HG03558 (cell line): ENCODE results near the gene NADSYN1.

ENCODE experiments used
- ATAC-seq: cut with Tn5 transposase; IDR thresholded peaks from one replicate; pipeline ENCODE4 v1.9.1; 2021; ENCODE audit warnings: moderate number of reproducible peaks; ENCODE audit not compliant: unreplicated experiment; ENCODE audit errors: extremely low read depth

Gene NADSYN1

DNA sequence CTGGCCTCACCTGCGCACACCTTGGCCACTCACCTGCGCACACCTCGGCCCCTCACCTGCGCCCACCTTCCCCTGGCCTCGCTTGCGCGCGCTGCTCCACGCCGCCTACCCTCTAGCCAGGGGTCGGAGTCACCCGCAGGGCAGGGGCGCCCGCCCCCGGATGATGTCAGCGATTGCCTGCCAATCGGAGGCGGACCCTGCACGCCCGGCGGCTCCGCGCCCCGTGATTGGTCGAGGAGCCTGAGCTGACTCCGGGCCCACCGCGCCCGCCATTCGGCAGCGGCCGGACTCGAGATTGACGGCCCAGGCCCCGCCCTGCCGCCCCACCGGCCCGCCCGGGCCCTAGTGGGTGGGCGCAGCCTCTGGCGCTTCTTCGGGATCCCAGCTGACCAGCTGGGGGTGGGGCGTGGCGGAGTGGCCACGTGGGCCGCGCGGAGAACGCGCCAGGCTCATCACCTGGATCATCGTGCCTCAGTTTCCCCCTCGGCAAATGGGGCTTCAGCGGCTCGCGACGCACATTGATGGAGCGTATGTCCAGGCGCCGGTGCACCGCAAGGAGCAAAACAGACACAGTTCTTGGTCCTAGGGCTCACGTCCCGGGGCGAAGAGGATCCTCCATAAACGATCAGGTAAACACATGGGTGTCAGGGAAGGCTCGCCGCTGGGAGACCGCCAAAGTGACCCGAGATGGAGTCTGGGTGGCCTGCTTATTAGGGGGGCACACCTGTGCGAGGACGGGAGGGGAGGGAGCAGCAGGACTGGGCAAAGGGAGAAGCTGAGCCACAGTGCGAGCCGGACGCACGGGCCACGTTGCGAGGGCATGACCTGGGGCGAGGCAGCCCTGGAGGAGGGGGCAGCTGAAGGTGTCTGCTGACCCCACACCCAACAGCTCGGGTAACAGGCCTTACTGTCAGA lies 4.5 kb upstream of the NADSYN1 start, which contains the start of gene DHCR7:
Gene DHCR7 (minus strand): TSS at position 137 of the 915 bp plus-strand sequence. CDS start 3,441 bp downstream, outside the sequence.
- peak; percentile 59 for ATAC-seq

DNA sequence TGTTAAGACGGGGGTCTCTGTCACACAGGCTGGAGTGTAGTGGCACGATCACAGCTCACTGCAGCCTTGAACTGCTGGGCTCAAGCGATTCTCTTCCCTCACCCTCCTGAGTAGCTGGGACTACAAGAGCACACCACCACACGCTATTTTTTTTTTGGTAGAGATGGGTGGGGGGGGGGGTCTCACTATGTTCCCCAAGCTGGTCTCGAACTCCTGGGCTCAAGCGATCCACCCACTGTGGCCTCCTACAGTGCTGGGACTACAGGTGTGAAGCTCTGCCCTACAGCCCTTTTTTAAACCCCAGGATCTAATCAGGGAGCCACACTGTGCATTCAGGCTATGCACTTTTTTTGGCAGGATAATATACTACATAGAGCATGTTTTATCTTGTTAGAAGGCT lies 3.4 kb upstream of the NADSYN1 start:
- no peak for ATAC-seq

DNA sequence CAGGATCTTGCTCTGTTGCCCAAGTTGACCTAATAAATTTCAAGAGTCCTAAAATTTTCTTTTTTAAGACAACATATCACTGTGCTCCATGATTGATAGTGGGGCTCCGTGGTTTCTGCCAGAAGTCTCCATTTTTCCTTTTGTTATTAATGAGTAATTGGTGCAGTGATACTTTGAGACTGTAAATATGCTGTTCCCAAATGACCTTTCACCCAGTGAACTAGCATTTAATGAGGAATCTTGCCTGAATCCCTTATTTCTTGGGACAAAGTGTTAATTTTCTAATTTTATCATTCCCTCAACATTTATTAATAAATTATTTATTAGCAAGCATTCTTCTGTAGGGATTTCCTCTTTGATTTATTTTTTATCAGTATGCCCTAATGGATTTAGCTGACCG lies 2.5 kb upstream of the NADSYN1 start:
- no peak for ATAC-seq

DNA sequence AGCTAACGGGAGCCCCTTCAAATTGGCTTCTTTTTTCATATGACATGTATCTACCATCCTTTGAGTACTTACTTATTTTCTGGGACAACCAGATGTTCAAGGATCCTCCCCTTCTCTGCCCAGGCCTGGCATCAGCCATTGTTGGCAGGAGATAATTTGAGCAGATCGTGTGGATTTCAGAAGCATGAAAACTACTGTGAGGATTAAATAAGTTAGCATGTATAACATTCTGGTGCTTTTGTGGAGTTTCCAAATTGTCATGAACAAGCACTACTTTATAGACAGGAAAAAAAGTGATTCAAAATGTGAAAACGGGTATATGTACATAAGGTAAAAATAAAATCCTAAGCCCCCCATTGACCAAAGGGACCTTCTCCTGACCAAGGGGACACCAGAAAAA lies 2.1 kb upstream of the NADSYN1 start:
- ATAC-seq, result no peak

DNA sequence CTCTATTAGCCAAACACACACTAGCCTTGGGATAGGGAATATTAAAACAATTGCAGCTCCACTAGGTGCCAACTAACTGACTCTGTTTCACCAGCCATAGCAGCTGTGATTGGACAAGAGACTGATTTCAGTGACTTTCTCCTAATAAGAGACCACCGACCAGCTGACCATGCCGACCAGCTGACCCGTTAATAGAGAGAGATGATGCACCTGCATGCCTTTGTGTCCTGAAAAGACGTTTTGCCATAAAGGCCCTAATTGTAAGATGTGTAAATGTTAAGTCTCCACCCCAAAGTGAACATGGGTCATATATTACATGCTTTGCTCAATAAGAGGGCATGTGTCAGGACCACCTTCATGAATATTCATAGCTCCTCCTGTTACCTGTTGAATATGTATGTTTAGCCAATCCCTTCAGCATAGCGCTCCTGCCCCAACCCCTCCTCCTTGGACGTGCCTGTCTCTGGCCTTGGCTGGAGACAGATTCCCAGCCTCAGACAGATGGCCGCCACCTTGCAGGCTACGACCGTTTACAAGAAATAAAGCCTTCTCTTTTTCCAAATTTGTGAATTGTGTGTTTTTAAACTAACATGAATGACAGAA lies 1.3 kb upstream of the NADSYN1 start:
- ATAC-seq, result no peak

DNA sequence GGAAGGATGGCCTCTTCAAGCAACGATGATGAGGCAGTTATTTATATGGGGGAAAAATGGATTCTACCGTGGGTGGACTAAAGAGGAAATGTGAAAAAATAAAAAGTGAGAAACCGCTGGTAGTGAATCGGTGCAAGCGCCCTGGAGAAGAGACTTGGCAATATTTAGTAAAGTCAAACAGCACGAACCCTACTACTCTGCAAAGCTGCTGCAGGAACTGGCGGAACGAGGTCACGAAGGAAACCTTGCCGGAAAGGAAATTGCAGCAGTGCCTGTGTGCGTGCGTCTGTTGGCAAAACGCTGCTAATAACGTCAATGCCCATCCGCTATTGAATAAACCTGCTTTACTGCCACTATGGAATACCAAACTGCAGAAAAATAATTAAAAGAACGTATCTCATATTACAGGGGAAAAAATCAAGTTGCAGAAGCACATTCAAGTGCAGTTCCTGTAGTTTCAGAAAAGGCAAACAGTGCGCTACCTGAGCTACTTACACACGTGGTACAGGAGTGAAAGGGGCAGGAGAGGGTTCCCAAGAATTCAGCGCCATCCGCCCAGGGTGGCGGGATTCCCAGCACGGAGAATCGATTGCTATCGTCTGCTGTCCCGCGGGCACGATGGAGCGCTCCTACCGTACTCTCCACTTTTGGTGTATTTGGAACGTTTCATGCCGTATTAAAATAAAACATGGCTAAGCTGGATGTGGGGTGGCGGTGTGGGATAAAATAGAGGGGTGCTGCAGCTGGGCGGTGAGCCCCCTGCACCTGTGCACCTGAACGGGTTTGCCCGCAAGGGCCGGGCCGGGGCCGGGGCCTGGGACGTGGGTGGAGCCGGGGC lies 585 bp upstream of the NADSYN1 start:
- no peak for ATAC-seq

DNA sequence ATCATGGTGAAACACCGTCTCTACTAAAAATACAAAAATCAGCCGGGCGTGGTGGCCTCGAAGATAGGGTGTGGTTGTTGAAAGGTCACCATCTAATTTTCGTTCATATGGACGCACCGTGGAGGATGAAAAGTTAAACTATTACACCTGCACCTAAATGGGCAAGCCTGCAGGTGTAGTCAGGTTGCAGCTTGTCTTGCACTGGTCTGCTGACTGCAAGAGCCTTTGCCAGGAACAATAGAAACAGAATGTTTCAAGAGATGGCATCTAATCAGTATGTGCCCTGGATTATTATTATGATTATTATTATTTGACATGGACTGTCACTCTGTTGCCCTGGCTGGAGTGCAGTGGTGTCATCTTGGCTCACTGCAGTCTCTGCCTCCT lies 908 bp downstream of the NADSYN1 start:
- no peak for ATAC-seq

DNA sequence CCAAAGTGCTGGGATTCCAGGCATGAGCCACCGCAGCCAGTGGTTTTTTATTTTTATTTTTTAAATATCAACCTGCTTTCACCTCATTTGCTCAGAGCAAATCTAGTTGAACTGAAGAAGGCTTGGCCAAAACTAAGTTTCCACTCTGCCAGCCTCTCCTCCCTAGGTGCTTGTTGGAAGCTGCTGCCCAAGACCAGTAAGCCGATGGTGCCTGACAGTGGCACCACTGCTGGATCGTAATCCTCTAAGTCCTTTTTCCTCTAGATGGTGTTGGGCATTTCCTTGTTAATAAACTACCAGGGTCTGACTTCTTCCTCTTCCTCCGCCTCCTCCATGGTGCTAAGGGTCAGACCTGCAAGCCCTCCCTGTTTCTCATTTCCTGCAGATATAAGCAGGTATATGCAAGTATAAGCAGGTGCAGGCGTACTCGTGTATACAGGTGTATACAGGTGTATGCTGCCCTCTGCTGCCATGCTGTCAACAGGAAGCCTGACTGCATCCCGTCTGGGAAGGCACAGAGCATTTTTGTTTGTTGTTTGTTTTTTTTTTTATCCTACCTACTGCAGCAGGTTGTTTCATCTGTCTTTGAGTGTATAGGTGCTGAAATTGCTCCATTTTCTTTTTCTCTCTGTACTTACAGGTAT lies 1.6 kb downstream of the NADSYN1 start:
- no peak for ATAC-seq

DNA sequence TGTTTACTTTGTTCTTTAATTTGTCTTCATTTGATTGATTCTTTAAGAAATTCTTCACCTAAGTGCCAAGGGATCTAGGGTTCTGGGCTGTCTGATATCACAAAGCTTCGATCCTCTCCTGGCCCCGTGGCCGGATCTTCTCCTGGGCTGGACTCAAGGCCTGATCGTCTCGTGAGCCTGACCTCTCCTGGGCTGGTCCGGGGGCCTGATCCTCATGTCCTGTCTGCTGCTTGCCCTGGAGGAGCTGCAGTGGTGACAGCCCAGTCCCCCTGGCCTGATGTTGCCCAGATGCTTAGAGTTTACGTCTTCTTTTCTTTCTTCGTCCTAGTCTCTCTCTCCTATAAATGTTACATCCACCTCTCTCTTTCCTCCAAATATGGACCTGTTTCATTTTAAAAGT lies 3.3 kb downstream of the NADSYN1 start:
- ATAC-seq, result no peak

DNA sequence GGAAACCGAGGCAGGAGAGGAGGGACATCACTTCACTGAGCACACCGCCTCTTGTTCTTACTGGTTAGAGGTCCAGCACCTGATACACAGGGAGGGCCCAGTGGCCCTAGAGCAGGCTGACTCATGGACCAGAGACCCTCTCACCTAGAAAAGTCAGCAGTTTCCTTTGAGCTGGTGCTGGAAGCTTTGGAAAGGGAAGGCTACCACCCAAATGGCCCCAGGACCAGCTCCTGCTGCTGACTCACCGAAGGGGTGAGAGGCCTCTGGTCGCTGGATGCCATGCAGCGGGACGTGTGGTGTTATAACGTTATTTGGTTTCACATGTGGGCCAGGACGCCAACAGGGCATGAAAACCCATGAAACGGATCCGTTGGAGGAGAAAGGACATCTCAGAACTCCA lies 3.8 kb downstream of the NADSYN1 start:
- ATAC-seq, result no peak

DNA sequence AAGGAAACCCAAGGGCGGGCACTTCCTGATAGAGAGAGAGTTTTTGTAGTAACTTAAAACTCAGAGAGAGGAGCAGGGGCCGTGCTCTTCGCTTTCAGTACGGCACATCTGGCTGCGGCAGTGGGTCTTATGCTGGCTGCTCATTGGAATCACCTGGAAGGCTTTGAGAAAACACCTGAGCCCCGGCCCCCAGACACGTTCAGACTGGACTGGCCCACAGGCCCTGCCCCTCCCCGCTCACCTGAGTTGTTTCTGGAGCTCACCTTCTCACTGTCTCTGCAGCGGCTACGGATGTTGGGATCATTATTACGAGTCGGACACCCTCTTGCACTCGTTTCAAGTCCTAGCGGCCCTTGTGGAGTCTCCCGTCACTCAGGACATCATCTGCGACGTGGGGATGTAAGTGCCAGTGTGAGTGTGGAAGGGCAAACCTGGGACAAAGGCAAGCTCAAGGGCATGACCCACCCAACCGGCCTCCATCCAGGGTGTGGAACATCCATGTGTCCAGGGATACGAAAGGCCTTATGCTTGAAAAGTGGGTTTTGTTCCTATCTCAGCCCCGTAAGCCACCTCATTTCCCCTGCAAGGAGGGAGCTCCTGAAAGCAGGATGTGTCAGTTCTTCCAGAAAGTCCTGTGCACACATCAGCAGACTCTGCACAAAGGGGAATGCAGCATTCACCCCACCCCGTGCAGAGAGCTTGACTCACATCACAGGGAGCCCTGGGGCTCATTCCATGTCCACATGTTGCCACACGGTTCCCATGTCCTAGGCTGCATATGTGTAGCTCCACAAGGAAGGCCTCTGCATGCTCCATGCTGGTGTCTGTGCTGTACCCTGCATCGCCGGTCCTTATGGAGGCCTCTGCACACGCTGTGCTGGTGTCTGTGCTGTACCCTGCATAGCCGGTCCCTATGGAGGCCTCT lies 5.4 kb downstream of the NADSYN1 start:
- ATAC-seq, result no peak

DNA sequence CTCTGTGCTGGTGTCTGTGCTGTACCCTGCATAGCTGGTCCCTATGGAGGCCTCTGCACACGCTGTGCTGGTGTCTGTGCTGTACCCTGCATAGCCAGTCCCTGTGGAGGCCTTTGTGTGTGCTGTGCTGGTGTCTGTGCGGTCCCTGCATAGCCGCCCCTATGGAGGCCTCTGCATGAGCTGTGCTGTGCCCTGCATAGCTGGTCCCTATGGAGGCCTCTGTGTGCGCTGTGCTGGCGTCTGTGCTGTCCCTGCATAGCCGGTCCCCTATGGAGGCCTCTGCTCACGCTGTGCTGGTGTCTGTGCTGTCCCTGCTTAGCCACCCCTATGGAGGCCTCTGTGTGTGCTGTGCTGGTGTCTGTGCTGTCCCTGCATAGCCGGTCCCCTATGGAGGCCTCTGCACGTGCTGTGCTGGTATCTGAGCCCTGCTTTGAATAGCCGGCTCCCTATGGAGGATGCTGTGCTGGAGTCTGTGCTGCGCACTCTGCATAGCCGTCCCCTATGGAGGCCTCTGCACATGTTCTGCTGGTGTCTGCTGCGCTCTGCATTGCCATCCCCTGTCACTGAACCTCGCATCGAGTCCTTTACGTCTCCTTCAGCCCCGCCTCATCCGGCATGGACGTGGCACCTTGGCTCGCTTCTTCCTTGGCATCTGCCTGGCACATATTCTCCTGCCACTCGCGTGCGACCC lies 6.2 kb downstream of the NADSYN1 start:
- no peak for ATAC-seq

DNA sequence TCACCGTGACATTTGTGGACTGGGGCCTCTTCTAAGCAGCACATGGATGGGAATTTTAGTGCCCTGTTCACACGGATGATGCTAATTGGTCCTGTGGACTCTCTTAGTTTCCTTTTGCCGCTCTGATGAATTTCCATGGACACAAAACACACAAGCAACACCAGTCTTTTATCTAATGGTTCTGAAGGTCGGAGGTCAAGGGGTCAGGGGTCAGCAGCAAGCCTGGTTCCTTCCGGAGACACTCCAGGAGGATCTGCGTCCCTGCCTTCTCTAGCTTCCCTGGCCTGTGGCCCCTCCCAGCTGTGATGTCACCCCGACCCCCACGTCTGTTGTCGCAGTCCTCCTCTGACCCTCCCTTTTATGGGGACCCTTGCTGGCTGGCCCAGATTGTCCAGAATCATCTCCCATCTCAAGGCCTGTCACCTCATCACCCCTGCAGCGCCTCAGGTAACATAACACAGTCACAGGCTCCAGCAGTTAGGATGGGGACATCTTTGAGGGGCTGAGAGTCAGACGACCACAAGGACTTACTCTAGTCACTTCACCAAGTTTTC lies 6.8 kb downstream of the NADSYN1 start:
- ATAC-seq, result no peak

DNA sequence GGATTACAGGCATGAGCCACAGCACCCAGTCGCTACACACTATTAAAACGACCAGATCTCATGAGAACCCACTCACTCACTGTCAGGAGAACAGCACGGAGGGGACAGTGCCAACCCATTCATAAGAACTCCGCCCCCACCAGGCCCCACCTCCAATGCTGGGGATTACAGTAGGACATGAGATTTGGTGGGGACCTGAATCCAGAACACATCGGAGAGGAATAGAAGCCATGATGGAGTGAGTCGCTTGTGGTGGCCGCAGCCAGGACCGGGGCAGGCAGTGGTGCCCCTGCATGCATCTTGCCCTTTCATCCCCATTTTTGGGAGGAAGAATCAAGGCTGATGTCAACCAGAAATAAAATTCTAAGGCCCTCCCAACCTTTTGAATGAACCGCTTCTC lies 8.7 kb downstream of the NADSYN1 start:
- no peak for ATAC-seq

DNA sequence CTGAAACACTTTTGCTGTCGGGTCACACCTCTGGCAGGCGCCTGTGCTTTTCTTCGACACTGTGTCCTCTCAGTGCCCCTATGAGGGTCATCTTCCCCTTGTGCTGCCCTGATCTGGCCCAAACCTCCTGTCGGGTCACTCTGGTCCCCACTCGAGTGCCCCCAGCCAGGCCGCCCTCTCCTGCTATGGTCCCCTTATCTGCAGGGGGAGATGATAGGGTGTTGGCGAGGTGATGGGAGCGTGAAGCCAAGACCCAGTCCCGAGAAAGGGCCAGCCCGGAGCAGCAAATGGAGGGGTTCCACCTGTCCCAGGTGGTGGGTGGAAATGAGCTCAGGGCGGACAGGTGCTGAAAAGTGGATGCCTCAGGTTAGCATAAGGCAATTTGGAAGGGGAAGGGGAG lies 9.7 kb downstream of the NADSYN1 start:
- no peak for ATAC-seq

DNA sequence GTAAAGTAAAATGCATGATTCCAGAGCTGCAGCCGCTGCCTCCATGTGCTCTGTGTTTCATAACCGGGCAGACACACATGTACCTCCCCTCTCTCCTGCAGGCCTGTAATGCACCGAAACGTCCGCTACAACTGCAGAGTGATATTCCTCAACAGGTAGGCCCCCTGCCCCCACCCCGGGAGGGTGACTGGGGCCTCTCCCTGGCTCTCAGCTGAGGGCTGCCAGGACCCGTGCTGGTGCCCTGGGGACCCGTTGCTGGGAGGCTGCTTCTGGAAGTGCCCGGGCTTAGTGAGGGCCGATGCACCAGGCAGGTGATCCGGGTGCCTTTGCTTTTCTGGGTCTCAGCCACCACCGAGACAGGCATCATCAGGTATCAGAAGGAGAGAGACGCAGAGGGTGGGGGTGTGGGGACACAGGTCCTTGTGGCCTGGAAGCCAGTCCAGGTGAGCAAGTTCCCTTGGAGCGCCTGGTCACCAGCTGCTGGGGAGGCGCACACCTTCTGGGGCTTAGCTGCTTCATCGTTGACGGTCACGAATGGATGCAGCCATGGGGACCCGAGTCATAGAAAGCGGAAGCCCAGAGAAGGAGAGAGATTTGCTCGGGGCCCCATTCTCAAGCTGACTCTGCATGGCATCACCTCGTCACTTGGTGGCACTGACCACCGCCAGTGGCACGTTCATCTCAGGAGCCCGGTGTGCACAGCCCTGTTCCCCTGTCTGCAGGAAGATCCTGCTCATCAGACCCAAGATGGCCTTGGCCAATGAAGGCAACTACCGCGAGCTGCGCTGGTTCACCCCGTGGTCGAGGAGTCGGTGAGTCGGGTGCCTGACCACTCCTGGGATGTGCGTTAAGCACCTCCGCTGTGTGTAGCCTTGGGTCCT lies 10.6 kb downstream of the NADSYN1 start:
- no peak for ATAC-seq

DNA sequence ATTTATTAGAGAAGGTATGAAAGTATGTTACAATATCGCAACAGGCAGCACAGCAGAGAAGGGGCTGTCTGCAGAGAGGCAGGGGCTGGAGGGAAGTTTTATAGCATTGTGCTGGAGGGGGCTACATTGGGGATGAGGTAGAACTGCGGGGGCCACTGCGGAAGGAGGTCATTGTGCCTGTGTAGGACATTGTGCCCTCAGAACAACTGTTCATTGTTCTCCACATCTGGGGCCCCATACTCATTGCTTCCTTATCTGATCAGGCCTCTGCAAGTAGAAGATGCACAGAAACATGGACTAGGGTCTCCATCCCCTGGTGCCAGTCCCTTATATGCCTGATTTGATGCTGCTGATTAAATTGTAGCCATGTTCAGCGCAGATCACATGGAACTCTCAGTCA lies 12.1 kb downstream of the NADSYN1 start:
- ATAC-seq, result no peak

DNA sequence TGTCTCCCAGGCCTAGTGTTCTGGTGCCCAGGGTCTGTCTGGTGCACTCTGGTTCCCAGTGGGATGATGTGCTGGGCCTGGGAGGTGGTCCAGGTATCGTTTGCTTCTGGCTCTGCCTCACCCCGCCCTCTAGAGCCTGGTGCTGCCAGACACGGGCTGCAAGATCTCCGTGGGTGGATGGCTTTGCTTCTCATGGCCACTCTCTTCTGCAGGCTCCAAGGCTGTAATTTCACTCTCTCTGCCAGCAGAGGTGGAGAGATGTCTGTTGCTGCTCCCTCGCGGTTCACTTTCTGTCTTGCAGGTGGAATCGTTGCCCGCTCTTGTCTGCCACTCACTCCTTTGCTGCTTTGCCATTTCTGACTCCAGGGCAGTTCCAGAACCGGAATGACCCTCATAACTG lies 13.4 kb downstream of the NADSYN1 start:
- ATAC-seq, result no peak
